RWPE2 (cell line): ENCODE data around the gene SLC7A10.

Source experiments
- ATAC-seq: fragments of 200-7000 bp; cut with Tn5 transposase; 3 replicates; pipeline ENCODE4 v1.9.1; 2021; ENCODE audit warnings: low read depth
- DNase-seq: peaks from one replicate; pipeline ENCODE4 v3.0.0-alpha.2; 2020; ENCODE audit warnings: low spot score
- H3K27ac ChIP-seq: fragments of 450-650 bp; 2 replicates; pipeline ENCODE4 v1.5.1; 2017; ENCODE audit warnings: mild to moderate bottlenecking; ENCODE audit not compliant: poor library complexity, severe bottlenecking
- H3K27me3 ChIP-seq: fragments of 250-450 bp; sonication (Bioruptor Pico); 2 replicates; pipeline ENCODE4 v1.5.1; 2021; ENCODE audit warnings: mild to moderate bottlenecking, moderate library complexity; ENCODE audit not compliant: insufficient read depth, poor library complexity, severe bottlenecking
- H3K36me3 ChIP-seq: fragments of 250-450 bp; sonication (Bioruptor Pico); 2 replicates; pipeline ENCODE4 v1.5.1; 2020; ENCODE audit warnings: low read depth, mild to moderate bottlenecking, moderate library complexity
- H3K4me1 ChIP-seq: fragments of 250-450 bp; sonication (Bioruptor Pico); 2 replicates; pipeline ENCODE4 v1.5.1; 2021; ENCODE audit warnings: mild to moderate bottlenecking, moderate library complexity; ENCODE audit not compliant: insufficient read depth, poor library complexity, severe bottlenecking
- H3K4me3 ChIP-seq: fragments of 250-450 bp; sonication (Bioruptor Pico); 2 replicates; pipeline ENCODE4 v1.5.1; 2021; ENCODE audit warnings: mild to moderate bottlenecking, moderate library complexity; ENCODE audit not compliant: severe bottlenecking
- H3K9me3 ChIP-seq: fragments of 250-450 bp; sonication (Bioruptor Pico); 2 replicates; pipeline ENCODE4 v1.5.1; 2021; ENCODE audit warnings: mild to moderate bottlenecking, moderate library complexity; ENCODE audit not compliant: severe bottlenecking
- TF ChIP-seq, protein P1 (sequence below): fragments of 450-650 bp; IDR thresholded peaks from one replicate; pipeline ENCODE4 v1.5.1; 2017; ENCODE audit warnings: mild to moderate bottlenecking, moderate library complexity; ENCODE audit not compliant: poor library complexity, severe bottlenecking

The SLC7A10 gene

DNA sequence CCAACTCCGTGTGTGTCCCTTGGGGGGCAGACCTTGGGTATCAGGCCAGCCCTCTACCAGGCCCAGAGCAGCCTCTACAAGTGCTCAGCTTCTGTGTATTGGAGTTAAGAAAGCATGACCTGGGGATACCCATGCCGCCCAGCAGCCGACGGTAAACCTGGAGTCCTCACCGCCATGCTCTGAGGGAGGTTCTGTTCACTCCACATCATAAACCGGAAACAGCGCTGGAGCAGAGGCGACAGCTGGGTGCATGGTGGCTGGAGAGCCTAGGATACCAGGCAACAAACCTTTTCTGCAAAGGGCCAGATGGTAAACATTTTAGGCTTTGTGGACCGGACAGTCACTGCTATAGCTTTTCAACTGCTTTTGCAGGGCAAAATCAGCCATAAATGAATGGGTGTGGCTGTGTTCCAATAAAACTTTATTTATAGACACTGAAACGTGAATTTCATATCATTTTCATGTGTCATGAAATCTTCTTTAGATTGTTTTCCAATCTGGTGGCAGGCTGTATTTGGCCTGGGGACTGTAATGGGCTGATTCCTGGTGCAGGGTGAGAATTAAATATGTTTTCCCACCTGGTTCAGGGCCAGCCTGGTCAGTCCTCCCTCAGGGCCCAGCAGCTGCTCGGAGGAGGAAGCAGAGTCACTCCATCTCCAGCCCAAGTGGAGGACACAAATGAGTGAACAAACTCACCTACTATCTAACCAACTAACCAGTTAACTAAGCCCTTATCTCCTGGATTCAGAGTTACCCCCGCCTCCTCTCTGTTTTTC is 45.8 kb upstream of the SLC7A10 start:
- TF ChIP-seq, protein P1, sequence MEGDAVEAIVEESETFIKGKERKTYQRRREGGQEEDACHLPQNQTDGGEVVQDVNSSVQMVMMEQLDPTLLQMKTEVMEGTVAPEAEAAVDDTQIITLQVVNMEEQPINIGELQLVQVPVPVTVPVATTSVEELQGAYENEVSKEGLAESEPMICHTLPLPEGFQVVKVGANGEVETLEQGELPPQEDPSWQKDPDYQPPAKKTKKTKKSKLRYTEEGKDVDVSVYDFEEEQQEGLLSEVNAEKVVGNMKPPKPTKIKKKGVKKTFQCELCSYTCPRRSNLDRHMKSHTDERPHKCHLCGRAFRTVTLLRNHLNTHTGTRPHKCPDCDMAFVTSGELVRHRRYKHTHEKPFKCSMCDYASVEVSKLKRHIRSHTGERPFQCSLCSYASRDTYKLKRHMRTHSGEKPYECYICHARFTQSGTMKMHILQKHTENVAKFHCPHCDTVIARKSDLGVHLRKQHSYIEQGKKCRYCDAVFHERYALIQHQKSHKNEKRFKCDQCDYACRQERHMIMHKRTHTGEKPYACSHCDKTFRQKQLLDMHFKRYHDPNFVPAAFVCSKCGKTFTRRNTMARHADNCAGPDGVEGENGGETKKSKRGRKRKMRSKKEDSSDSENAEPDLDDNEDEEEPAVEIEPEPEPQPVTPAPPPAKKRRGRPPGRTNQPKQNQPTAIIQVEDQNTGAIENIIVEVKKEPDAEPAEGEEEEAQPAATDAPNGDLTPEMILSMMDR: no peak

DNA sequence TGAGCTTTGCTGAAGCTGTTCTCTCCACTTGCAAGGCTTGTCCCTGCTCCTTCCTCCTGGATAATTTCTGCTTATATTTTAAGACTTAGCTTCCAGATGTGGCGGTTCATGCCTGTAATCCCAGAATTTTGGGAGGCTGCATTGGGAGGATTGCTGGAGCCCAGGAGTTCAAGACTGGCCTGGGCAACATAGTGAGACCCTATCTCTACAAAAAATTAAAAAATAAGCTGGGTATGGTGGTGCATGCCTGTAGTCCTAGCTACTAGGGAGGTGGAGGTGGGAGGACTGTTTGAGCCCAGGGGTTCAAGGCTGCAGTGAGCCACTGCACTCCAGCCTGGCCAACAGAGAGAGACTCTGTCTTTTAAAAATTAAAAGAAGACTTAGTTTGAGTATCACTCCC is 45.1 kb upstream of the SLC7A10 start:
- Histone ChIP-seq H3K9me3 (no peaks in the 10 kb centered on the region), H3K4me3 (no peak overlapping the region), H3K27ac (no peak overlapping the region), H3K4me1 (peaks cover 10% of the 10 kb centered on the region), H3K27me3 (no peaks in the 10 kb centered on the region), H3K36me3 (no peaks in the 10 kb centered on the region)
- TF ChIP-seq, protein P1: no peak
- DNase-seq (no peak), ATAC-seq (no peak)

More for the DNA sequence above, 45.8 kb upstream of the SLC7A10 start:
- H3K27me3 ChIP-seq: no peaks in the 10 kb centered on the region
- H3K4me3 ChIP-seq: no peak overlapping the region
- H3K9me3 ChIP-seq: no peaks in the 10 kb centered on the region
- no peak overlapping the region for H3K27ac ChIP-seq
- ATAC-seq (no peak), DNase-seq (no peak)
- H3K4me1 ChIP-seq: peaks cover 10% of the 10 kb centered on the region
- H3K36me3 ChIP-seq: no peaks in the 10 kb centered on the region

GRCh38 chr19:33269016-33269415 is 43.4 kb upstream of the SLC7A10 start:
- H3K36me3 ChIP-seq: no peaks in the 10 kb centered on the region
- TF ChIP-seq, protein P1: no peak
- no peaks in the 10 kb centered on the region for H3K9me3 ChIP-seq
- H3K27ac ChIP-seq: no peak overlapping the region
- H3K4me1 ChIP-seq: peaks cover 5% of the 10 kb centered on the region
- H3K4me3 ChIP-seq: no peak overlapping the region
- no peak for DNase-seq
- ATAC-seq: no peak
- H3K27me3 ChIP-seq: no peaks in the 10 kb centered on the region

DNA sequence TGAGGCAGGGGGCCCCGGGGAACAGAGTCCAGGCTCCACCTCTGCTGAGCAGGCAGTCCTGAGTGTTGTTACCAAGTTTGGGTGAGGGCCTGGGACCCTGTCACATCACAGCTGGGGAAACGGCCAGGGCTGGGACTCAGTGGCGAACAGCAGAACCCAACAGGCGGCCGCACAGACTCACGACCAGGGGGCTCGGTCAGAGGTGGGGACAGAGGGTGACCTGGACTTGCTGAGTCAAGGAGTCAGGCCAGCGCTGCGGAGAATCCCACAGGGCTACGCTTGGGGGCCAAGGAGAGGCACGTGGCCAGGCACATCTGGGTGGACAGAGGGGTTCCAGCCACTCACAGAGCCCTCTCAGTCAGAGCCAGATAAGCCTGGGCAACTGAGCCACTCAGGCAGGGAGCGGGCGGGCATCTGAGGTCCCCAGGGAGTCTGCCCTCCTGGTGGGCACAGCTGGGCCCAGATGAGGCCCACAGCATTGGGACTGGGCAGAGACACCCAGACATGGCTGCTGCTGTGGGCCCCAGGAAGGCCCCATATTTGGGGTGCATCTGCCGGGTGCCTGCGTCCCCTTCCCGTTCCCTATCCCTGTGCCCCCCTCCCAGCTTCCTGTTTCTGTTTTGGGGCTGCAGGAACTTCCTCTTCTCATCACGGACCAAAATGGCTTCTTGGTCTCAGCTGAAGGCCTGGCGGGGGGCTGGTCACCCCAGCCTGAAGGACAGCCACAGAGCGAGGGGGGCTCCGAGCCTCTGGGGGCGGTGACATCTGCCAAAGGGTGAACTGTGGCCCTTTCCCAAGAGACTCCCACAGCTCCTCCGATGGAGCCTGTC is 42.7 kb upstream of the SLC7A10 start:
- ATAC-seq: no peak
- Histone ChIP-seq H3K27ac (no peak overlapping the region), H3K27me3 (no peaks in the 10 kb centered on the region), H3K4me3 (no peak overlapping the region), H3K9me3 (no peaks in the 10 kb centered on the region), H3K4me1 (no peaks in the 10 kb centered on the region), H3K36me3 (no peaks in the 10 kb centered on the region)
- TF ChIP-seq, protein P1: no peak
- DNase-seq: no peak
